ENCODE data around the gene NEK4. TPM values are rescaled to one million over a fixed set of nuclear protein-coding genes. Genes with fewer than 3 reads are reported as not detected.

NEK4 gene
- total and polyA plus RNA-seq, 2 of the 13 experiments (the other 11 are each of a cell fraction or from before 2014, with no cell fraction given), result 16.5 to 38.0 TPM

DNA sequence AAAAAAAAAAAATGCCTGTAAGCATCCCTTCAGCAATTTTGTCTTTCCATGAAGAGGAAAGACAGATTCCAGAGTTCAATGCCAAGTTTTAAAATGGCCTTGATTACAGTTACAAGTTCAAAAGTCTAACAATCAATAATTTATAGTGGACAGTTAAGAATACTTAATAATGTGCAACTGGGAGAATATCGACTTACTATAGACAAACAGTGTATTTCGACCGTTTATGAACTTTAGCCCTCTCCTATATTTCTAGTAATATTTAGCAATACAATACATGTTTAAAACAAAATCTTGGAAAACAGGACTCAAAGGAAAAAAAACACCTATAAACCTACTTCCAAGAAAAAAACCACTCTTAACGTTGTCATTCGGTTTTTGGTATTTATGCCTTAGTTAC is 86.6 kb downstream of the NEK4 start (continued):
- TF ChIP-seq MED8 (CRISPR knock-in tag; IDR thresholded peaks at IDR 0.05; ENCODE audit: insufficient replicate concordance), result no peak
- TF ChIP-seq CBFB (CRISPR knock-in tag; IDR thresholded peaks at IDR 0.05), result no peak
- TF ChIP-seq BCL6 (CRISPR knock-in tag; IDR thresholded peaks at IDR 0.05), result peak; percentile 76
- TF ChIP-seq, protein P1, sequence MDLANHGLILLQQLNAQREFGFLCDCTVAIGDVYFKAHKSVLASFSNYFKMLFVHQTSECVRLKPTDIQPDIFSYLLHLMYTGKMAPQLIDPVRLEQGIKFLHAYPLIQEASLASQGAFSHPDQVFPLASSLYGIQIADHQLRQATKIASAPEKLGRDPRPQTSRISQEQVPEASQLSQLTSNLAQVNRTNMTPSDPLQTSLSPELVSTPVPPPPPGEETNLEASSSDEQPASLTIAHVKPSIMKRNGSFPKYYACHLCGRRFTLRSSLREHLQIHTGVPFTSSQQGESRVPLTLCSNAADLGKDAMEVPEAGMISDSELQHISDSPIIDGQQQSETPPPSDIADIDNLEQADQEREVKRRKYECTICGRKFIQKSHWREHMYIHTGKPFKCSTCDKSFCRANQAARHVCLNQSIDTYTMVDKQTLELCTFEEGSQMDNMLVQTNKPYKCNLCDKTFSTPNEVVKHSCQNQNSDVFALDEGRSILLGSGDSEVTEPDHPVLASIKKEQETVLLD (CRISPR knock-in tag; IDR thresholded peaks at IDR 0.05; ENCODE audit: low read depth), result no peak
- no peak for TF ChIP-seq GTF3A (CRISPR knock-in tag; conservative IDR thresholded peaks at IDR 0.05)

DNA sequence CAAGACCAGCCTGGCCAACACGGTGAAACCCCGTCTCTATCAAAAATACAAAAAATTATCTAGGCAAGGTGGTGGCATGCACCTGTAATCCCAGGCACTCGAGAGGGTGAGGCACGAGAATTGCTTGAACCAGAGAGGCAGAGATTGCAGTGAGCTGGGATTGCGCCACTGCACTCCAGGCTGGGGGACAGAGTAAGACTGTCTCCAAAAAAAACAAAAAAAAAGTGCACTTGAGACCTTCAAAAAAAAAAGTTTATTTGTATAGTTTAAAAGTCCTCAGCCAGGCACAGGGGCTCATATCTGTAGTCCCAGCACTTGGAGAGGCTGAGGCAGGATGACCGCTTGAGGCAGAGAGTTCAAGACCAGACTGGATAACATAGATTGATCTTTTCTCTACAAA is 87.1 kb downstream of the NEK4 start:
- Histone ChIP-seq H2AFZ (ENCODE audit: low read length) (no peak overlapping the region), H3K9ac (ENCODE audit: insufficient read depth, low read depth, low read length) (0 out of 2 replicates have a peak overlapping the region, but pooled peaks have one; percentile 99), H3K4me1 (ENCODE audit: insufficient read depth, low read length) (peaks cover 80% of the 10 kb centered on the region), H3K27me3 (ENCODE audit: control insufficient read depth in 1 of 2, insufficient read depth in 2 of 2, low read length in 2 of 2) (no peaks in the 10 kb centered on the region; a peak in 1 of 5 replicates), H3K4me2 (ENCODE audit: low read depth, low read length) (peak overlapping the region; percentile 77), H3K27ac (ENCODE audit: extremely low read length, insufficient read depth, low read length) (peak overlapping the region; percentile 82), H3K4me3 (replicated peaks in 1 of 3; ENCODE audit: insufficient read depth in 1 of 3, low read depth in 2 of 3, low read length in 3 of 3) (0 out of 6 replicates have a peak overlapping the region, but pooled peaks of 1 of the 3 experiments have one; percentile 96), H3K9me3 (ENCODE audit: low read length) (no peaks in the 10 kb centered on the region), H3K36me3 (replicated peaks in 1 of 2; ENCODE audit: control insufficient read depth in 1 of 2, insufficient read depth in 2 of 2, low read length in 2 of 2) (peaks cover 11 to 30% of the 10 kb centered on the region in 2 experiments), H3K79me2 (ENCODE audit: insufficient read depth, low read length) (peaks cover 76% of the 10 kb centered on the region), H4K20me1 (ENCODE audit: insufficient read depth, low read length) (peaks cover 10% of the 10 kb centered on the region)
- FAIRE-seq (peak; percentile 44), ATAC-seq (no peak; the same call in 2 of the 3 replicates), DNase-seq (ENCODE audit: low spot score) (no peak)
- CTCF ChIA-PET (ENCODE audit: low intra/inter-chr PET ratio, low total read pairs), result no interaction called here
- TF ChIP-seq HCFC1 (IDR thresholded peaks at IDR 0.05; ENCODE audit: low read depth, low read length) (no peak), ZNF768 (CRISPR knock-in tag; IDR thresholded peaks at IDR 0.05) (peak; percentile 71), CEBPB (IDR thresholded peaks at IDR 0.05; ENCODE audit: borderline replicate concordance, low read depth, low read length) (peak; percentile 51; the same call in 1 of the 2 replicates), CEBPG (CRISPR knock-in tag; IDR thresholded peaks at IDR 0.05) (peak; percentile 64), KMT2A (CRISPR knock-in tag; IDR thresholded peaks at IDR 0.05) (no peak)
- TF ChIP-seq, protein P2, sequence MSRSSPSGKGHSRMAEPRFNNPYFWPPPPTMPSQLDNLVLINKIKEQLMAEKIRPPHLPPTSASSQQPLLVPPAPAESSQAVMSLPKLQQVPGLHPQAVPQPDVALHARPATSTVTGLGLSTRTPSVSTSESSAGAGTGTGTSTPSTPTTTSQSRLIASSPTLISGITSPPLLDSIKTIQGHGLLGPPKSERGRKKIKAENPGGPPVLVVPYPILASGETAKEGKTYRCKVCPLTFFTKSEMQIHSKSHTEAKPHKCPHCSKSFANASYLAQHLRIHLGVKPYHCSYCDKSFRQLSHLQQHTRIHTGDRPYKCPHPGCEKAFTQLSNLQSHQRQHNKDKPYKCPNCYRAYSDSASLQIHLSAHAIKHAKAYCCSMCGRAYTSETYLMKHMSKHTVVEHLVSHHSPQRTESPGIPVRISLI (CRISPR knock-in tag; IDR thresholded peaks at IDR 0.05; ENCODE audit: borderline replicate concordance), result peak; percentile 74; the same call in 1 of the 2 replicates
- 51% methylated on average over 6 of the region's 6 CpGs for WGBS (ENCODE audit: low lambda C conversion rate)
- intact Hi-C loops (cut with micrococcal nuclease; ENCODE audit: unreplicated experiment), result no loop called here
- POLR2A ChIA-PET, result interaction anchor here (12.6 kb wide), 1 partner anchor 21 kb away, joined by 118 read pairs; the partner anchor contains the start of genes GLT8D1 and SPCS1
- in situ Hi-C loops (cut with HindIII; ENCODE audit: extremely low pct_ligation_motif_present, low pct_unique_long_range_greater_than_20kb), result loop anchor here (10.0 kb wide), 1 partner anchor 229 kb away; the partner anchor contains the start of genes NISCH and TNNC1
- BruUV-seq (replicated peaks), result no TSS peak

Data from HepG2 (cell line).